Stimulated activated CD4-positive, alpha-beta T cell treated with anti-CD3 and anti-CD28 coated beads, Interleukin-1b, Interleukin-23, amount 100 ng/mL, for 1 hour (primary cell): ENCODE measurements around the gene PAPOLA.

Source experiments
- DNase-seq, 2 donors: peaks; one replicate each; pipeline ENCODE4 v3.0.0-alpha.2; 2020; ENCODE audit warnings: low read depth in 2 of 2

The PAPOLA gene

GRCh38 chr14:96586056-96586455 lies 83.9 kb downstream of the PAPOLA start:
- DNase-seq: no peak

- DNase-seq: no peak
Measured at GRCh38 chr14:96586921-96587822, 85.0 kb downstream of the PAPOLA start.

- no peak for DNase-seq
Measured at GRCh38 chr14:96587823-96588385, 85.7 kb downstream of the PAPOLA start.

GRCh38 chr14:96588410-96589257 lies 86.5 kb downstream of the PAPOLA start:
- no peak for DNase-seq

- no peak for DNase-seq
Measured at GRCh38 chr14:96589577-96589976, 87.4 kb downstream of the PAPOLA start.

- no peak for DNase-seq
Measured at GRCh38 chr14:96590190-96590864, 88.1 kb downstream of the PAPOLA start.

GRCh38 chr14:96592591-96593386 lies 90.6 kb downstream of the PAPOLA start:
- peak; percentile 34 to 38 for DNase-seq

- DNase-seq: no peak
Measured at GRCh38 chr14:96594961-96595360, 92.8 kb downstream of the PAPOLA start.

GRCh38 chr14:96597680-96598079 lies 95.5 kb downstream of the PAPOLA start:
- DNase-seq: no peak

- DNase-seq: no peak
Measured at GRCh38 chr14:96598332-96598928, 96.2 kb downstream of the PAPOLA start.

GRCh38 chr14:96599076-96599475 lies 96.9 kb downstream of the PAPOLA start:
- no peak for DNase-seq

- DNase-seq: no peak
Measured at GRCh38 chr14:96602186-96602585, 100.0 kb downstream of the PAPOLA start.

- DNase-seq: no peak
Measured at GRCh38 chr14:96603350-96604255, 101.4 kb downstream of the PAPOLA start.

GRCh38 chr14:96614481-96614881 lies 112.3 kb downstream of the PAPOLA start:
- DNase-seq: no peak

- no peak for DNase-seq
Measured at GRCh38 chr14:96616161-96616721, 114.1 kb downstream of the PAPOLA start.
